Liver (tissue), 9 donors: ENCODE data around the gene PPM1D. TPM values are rescaled to one million over a fixed set of nuclear protein-coding genes. Genes with fewer than 3 reads are reported as not detected.

Experiments used
- DNase-seq: peaks from one replicate; pipeline ENCODE4 v3.0.0-alpha.2; 2017; ENCODE audit warnings: low spot score
- H3K27ac ChIP-seq, 2 donors: one replicate each; pipeline ENCODE4 v1.7.0; 2013; ENCODE audit warnings: inconsistent platforms in 2 of 2, low read length in 2 of 2, control low read depth in 1 of 2, low read depth in 1 of 2, mild to moderate bottlenecking in 1 of 2
- H3K27me3 ChIP-seq, 4 donors: one replicate each; pipeline versions ENCODE4 v1.6.1 to v1.7.0; 2013; ENCODE audit warnings: low read length in 3 of 4, inconsistent platforms in 1 of 4, mild to moderate bottlenecking in 1 of 4, moderate library complexity in 1 of 4; ENCODE audit not compliant: control insufficient read depth in 4 of 4, insufficient read depth in 4 of 4
- H3K36me3 ChIP-seq, 4 donors: one replicate each; pipeline versions ENCODE4 v1.6.1 to v1.7.0; 2013; ENCODE audit warnings: low read length in 3 of 4, mild to moderate bottlenecking in 3 of 4, low read depth in 1 of 4, moderate library complexity in 1 of 4; ENCODE audit not compliant: control insufficient read depth in 4 of 4, insufficient read depth in 3 of 4
- H3K4me1 ChIP-seq, 4 donors: one replicate each; pipeline versions ENCODE4 v1.6.1 to v1.7.0; 2013; ENCODE audit warnings: low read length in 3 of 4, mild to moderate bottlenecking in 3 of 4, moderate library complexity in 1 of 4; ENCODE audit not compliant: control insufficient read depth in 4 of 4, insufficient read depth in 4 of 4
- H3K4me3 ChIP-seq, 3 donors: one replicate each; pipeline versions ENCODE4 v1.6.1 to v1.7.0; 2013; ENCODE audit warnings: low read length in 3 of 3, control low read depth in 1 of 3, low read depth in 1 of 3, mild to moderate bottlenecking in 1 of 3
- H3K9ac ChIP-seq, 2 donors: one replicate each; pipeline ENCODE4 v1.7.0; 2013; ENCODE audit warnings: low read length in 2 of 2, mild to moderate bottlenecking in 2 of 2, moderate library complexity in 2 of 2, control low read depth in 1 of 2, low read depth in 1 of 2
- H3K9me3 ChIP-seq, 4 donors: one replicate each; pipeline versions ENCODE4 v1.6.1 to v1.7.0; 2013; ENCODE audit warnings: low read length in 3 of 4; ENCODE audit not compliant: control insufficient read depth in 4 of 4
- ATF3 ChIP-seq: IDR thresholded peaks from 2 replicates; pipeline ENCODE4 v1.6.1; 2016; ENCODE audit warnings: antibody characterized with exemption
- EGR1 ChIP-seq, 2 donors: IDR thresholded peaks; 2 replicates each; pipeline ENCODE4 v1.6.1; 2016 to 2018; ENCODE audit warnings: antibody characterized with exemption in 2 of 2, low read depth in 2 of 2
- FOXA1 ChIP-seq: IDR thresholded peaks from 2 replicates; pipeline ENCODE4 v1.6.1; 2016; ENCODE audit warnings: antibody characterized with exemption
- GABPA ChIP-seq, 2 donors: IDR thresholded peaks in 1 of 2; conservative IDR thresholded peaks in 1 of 2; 2 replicates each; pipeline ENCODE4 v1.6.1; 2016; ENCODE audit warnings: antibody characterized with exemption in 2 of 2, mild to moderate bottlenecking in 1 of 2, moderate library complexity in 1 of 2
- HNF4A ChIP-seq, 2 donors: conservative IDR thresholded peaks; 2 replicates each; pipeline ENCODE4 v1.6.1; 2016; ENCODE audit warnings: antibody characterized with exemption in 2 of 2, mild to moderate bottlenecking in 2 of 2
- HNF4G ChIP-seq: IDR thresholded peaks from 2 replicates; pipeline ENCODE4 v1.6.1; 2016; ENCODE audit warnings: antibody characterized with exemption
- NR2F2 ChIP-seq: IDR thresholded peaks from 2 replicates; pipeline ENCODE4 v1.6.1; 2016; ENCODE audit warnings: antibody characterized with exemption
- RAD21 ChIP-seq, 2 donors: IDR thresholded peaks; 2 replicates each; pipeline ENCODE4 v1.6.1; 2016; ENCODE audit warnings: antibody characterized with exemption in 2 of 2, mild to moderate bottlenecking in 2 of 2
- RXRA ChIP-seq, 2 donors: IDR thresholded peaks; 2 replicates each; pipeline ENCODE4 v1.6.1; 2017 to 2018; ENCODE audit warnings: antibody characterized with exemption in 2 of 2, mild to moderate bottlenecking in 1 of 2
- SP1 ChIP-seq: IDR thresholded peaks from 2 replicates; pipeline ENCODE4 v1.6.1; 2018; ENCODE audit warnings: antibody characterized with exemption, mild to moderate bottlenecking
- YY1 ChIP-seq: IDR thresholded peaks from 2 replicates; pipeline ENCODE4 v1.6.1; 2016; ENCODE audit warnings: antibody characterized with exemption, mild to moderate bottlenecking
- ZBTB33 ChIP-seq: IDR thresholded peaks from 2 replicates; pipeline ENCODE4 v1.6.1; 2016; ENCODE audit warnings: antibody characterized with exemption
- WGBS: extraction: QIAGEN DNeasy Blood & Tissue Kit; methylation state at CpG from one replicate; pipeline ENCODE4 v1.1.7; 2013; 5-methylcytosine and 5-hydroxymethylcytosine counted together
- polyA plus RNA-seq, 2 donors: library from polyadenylated mRNA; stranded (reverse) in 1 of 2; unstranded in 1 of 2; fragments of 200-250 nt in 1 of 2; fragments of >200 nt in 1 of 2; fragmentation: Nextera tagmentation in 1 of 2; extraction: Ambion mirVana in 1 of 2; gene quantifications; one replicate each; pipeline versions ENCODE4 v1.2.1 to v1.2.3, GENCODE V29; 2013 to 2015
- total RNA-seq, 2 donors: library from RNA; depleted of rRNA; stranded (reverse); fragments of >200 nt; gene quantifications; one replicate each; pipeline ENCODE4 v1.2.3, GENCODE V29; 2014
- donor health status: healthy.
- donor health status: healthy.
- donor health status: healthy.
- donor health status: healthy.
- donor health status: healthy.

Gene PPM1D
- total and polyA plus RNA-seq, 4 donors, result 2.0 to 8.7 (median 5.0) TPM

- DNase-seq, result no peak
- Histone ChIP-seq H3K9me3 (no peaks in the 10 kb centered on the region), H3K27ac (no peak overlapping the region), H3K36me3 (peaks cover 6 to 19% (median 15%) of the 10 kb centered on the region in 4 donors), H3K4me1 (no peaks in the 10 kb centered on the region), H3K9ac (no peak overlapping the region), H3K4me3 (no peak overlapping the region), H3K27me3 (no peaks in the 10 kb centered on the region)
- TF ChIP-seq GABPA (IDR thresholded peaks at IDR 0.05 in 1 of 2, conservative IDR thresholded peaks at IDR 0.05 in 1 of 2) (no peak), HNF4A (conservative IDR thresholded peaks at IDR 0.05) (no peak), YY1 (no peak), ATF3 (no peak), SP1 (no peak), EGR1 (IDR thresholded peaks at IDR 0.05; ENCODE audit: low read depth in 2 of 2) (no peak), FOXA1 (no peak)
- 98% methylated on average over 6 of the region's 7 CpGs for WGBS
These were observed 85.4 kb downstream of the PPM1D start for GRCh38 chr17:60685437-60685836.

- H3K27ac ChIP-seq, result no peak overlapping the region
- no peaks in the 10 kb centered on the region for H3K27me3 ChIP-seq
- no peak for DNase-seq
- no peak overlapping the region for H3K9ac ChIP-seq
- no peaks in the 10 kb centered on the region for H3K9me3 ChIP-seq
- peaks cover 0 to 6% (median 4%) of the 10 kb centered on the region in 4 donors for H3K36me3 ChIP-seq
- no peak overlapping the region for H3K4me3 ChIP-seq
- peaks cover 0 to 3% (median 0%) of the 10 kb centered on the region in 4 donors for H3K4me1 ChIP-seq
- TF ChIP-seq YY1, result no peak
- TF ChIP-seq RAD21 (IDR thresholded peaks at IDR 0.05), result no peak
- no peak for TF ChIP-seq EGR1 (IDR thresholded peaks at IDR 0.05; ENCODE audit: low read depth in 2 of 2)
- no peak for TF ChIP-seq RXRA (IDR thresholded peaks at IDR 0.05)
- TF ChIP-seq GABPA (IDR thresholded peaks at IDR 0.05 in 1 of 2, conservative IDR thresholded peaks at IDR 0.05 in 1 of 2), result no peak
- no peak for TF ChIP-seq NR2F2
- no peak for TF ChIP-seq HNF4G
- TF ChIP-seq SP1, result no peak
- TF ChIP-seq ATF3, result no peak
These were observed 96.0 kb downstream of the PPM1D start for GRCh38 chr17:60695960-60696359.

GRCh38 chr17:60699090-60699489 lies 99.1 kb downstream of the PPM1D start:
- no peak for DNase-seq
- Histone ChIP-seq H3K9me3 (no peaks in the 10 kb centered on the region), H3K9ac (no peak overlapping the region), H3K4me3 (no peak overlapping the region), H3K36me3 (peaks cover 0 to 3% (median under 1%) of the 10 kb centered on the region in 4 donors), H3K27me3 (no peaks in the 10 kb centered on the region), H3K4me1 (peaks cover 0 to 3% (median 0%) of the 10 kb centered on the region in 4 donors), H3K27ac (no peak overlapping the region)
- 97% methylated on average over 3 of the region's 3 CpGs for WGBS
- TF ChIP-seq RAD21 (IDR thresholded peaks at IDR 0.05) (no peak), ZBTB33 (no peak), GABPA (IDR thresholded peaks at IDR 0.05 in 1 of 2, conservative IDR thresholded peaks at IDR 0.05 in 1 of 2) (no peak), EGR1 (IDR thresholded peaks at IDR 0.05; ENCODE audit: low read depth in 2 of 2) (no peak)
